Ishikawa (cell line): Measurements from ENCODE around the gene SPPL2A.

Experiments used
- CEBPB ChIP-seq: IDR thresholded peaks from 2 replicates; pipeline ENCODE4 v1.6.1; 2012
- CREB1 ChIP-seq: IDR thresholded peaks from 2 replicates; pipeline ENCODE4 v1.6.1; 2012; ENCODE audit warnings: low read depth
- EGR1 ChIP-seq: IDR thresholded peaks from 2 replicates; pipeline ENCODE4 v1.6.1; 2012
- EP300 ChIP-seq: IDR thresholded peaks from 2 replicates; pipeline ENCODE4 v1.6.1; 2012; ENCODE audit warnings: borderline replicate concordance
- FOXM1 ChIP-seq: IDR thresholded peaks from 2 replicates; pipeline ENCODE4 v1.6.1; 2012; ENCODE audit warnings: low read depth, borderline replicate concordance
- MAX ChIP-seq: IDR thresholded peaks from 2 replicates; pipeline ENCODE4 v1.6.1; 2012
- NFIC ChIP-seq: IDR thresholded peaks from 2 replicates; pipeline ENCODE4 v1.6.1; 2012
- RAD21 ChIP-seq: IDR thresholded peaks from 2 replicates; pipeline ENCODE4 v1.6.1; 2012; ENCODE audit warnings: low read depth
- REST ChIP-seq: IDR thresholded peaks from 2 replicates; pipeline ENCODE4 v1.6.1; 2012; ENCODE audit warnings: low read depth, mild to moderate bottlenecking
- TAF1 ChIP-seq: IDR thresholded peaks from 2 replicates; pipeline ENCODE4 v1.6.1; 2012; ENCODE audit warnings: low read depth, mild to moderate bottlenecking
- TCF12 ChIP-seq: IDR thresholded peaks from 2 replicates; pipeline ENCODE4 v1.6.1; 2012; ENCODE audit warnings: low read depth
- TEAD4 ChIP-seq: IDR thresholded peaks from 2 replicates; pipeline ENCODE4 v1.6.1; 2012
- USF1 ChIP-seq: IDR thresholded peaks from 2 replicates; pipeline ENCODE4 v1.6.1; 2012
- YY1 ChIP-seq: IDR thresholded peaks from 2 replicates; pipeline ENCODE4 v1.6.1; 2012; ENCODE audit warnings: low read depth
- ZBTB7A ChIP-seq: IDR thresholded peaks from 2 replicates; pipeline ENCODE4 v1.6.1; 2012; ENCODE audit warnings: low read depth

SPPL2A gene

GRCh38 chr15:50773389-50773788, 7.9 kb upstream of the SPPL2A start:
- no peak for TF ChIP-seq USF1
- TF ChIP-seq RAD21, result no peak
- TF ChIP-seq NFIC, result no peak
- no peak for TF ChIP-seq CEBPB
- no peak for TF ChIP-seq TCF12
- no peak for TF ChIP-seq CREB1
- no peak for TF ChIP-seq FOXM1
- TF ChIP-seq TAF1, result no peak
- no peak for TF ChIP-seq MAX
- no peak for TF ChIP-seq EGR1
- TF ChIP-seq YY1, result no peak

- TF ChIP-seq CREB1, result no peak
- no peak for TF ChIP-seq MAX
- no peak for TF ChIP-seq TCF12
- TF ChIP-seq EP300, result no peak
- TF ChIP-seq NFIC, result no peak
- TF ChIP-seq RAD21, result no peak
- no peak for TF ChIP-seq USF1
- no peak for TF ChIP-seq TEAD4
- TF ChIP-seq REST, result no peak
- TF ChIP-seq ZBTB7A, result no peak
- TF ChIP-seq FOXM1, result no peak
- no peak for TF ChIP-seq CEBPB
- TF ChIP-seq EGR1, result no peak
- no peak for TF ChIP-seq YY1
- TF ChIP-seq TAF1, result no peak
Observed at GRCh38 chr15:50767332-50767861, 1.9 kb upstream of the SPPL2A start.

GRCh38 chr15:50764461-50765194, 878 bp downstream of the SPPL2A start:
- no peak for TF ChIP-seq TAF1
- no peak for TF ChIP-seq CEBPB
- TF ChIP-seq TEAD4, result no peak
- TF ChIP-seq USF1, result no peak
- TF ChIP-seq REST, result no peak
- no peak for TF ChIP-seq FOXM1
- no peak for TF ChIP-seq EGR1
- no peak for TF ChIP-seq TCF12
- no peak for TF ChIP-seq YY1
- no peak for TF ChIP-seq ZBTB7A

- no peak for TF ChIP-seq MAX
- TF ChIP-seq USF1, result no peak
- no peak for TF ChIP-seq NFIC
- TF ChIP-seq CEBPB, result no peak
- no peak for TF ChIP-seq EP300
- TF ChIP-seq ZBTB7A, result no peak
- no peak for TF ChIP-seq CREB1
- TF ChIP-seq EGR1, result no peak
Observed at GRCh38 chr15:50758712-50759205, 6.7 kb downstream of the SPPL2A start.

- no peak for TF ChIP-seq TEAD4
- TF ChIP-seq RAD21, result no peak
- TF ChIP-seq YY1, result no peak
- TF ChIP-seq USF1, result no peak
- no peak for TF ChIP-seq CEBPB
- no peak for TF ChIP-seq TAF1
- TF ChIP-seq REST, result no peak
- TF ChIP-seq NFIC, result no peak
- TF ChIP-seq EGR1, result no peak
- TF ChIP-seq EP300, result no peak
- no peak for TF ChIP-seq CREB1
- TF ChIP-seq FOXM1, result no peak
- no peak for TF ChIP-seq ZBTB7A
- TF ChIP-seq TCF12, result no peak
Observed at GRCh38 chr15:50753463-50753862, 12.0 kb downstream of the SPPL2A start.
